Osteoblast (primary cell): Measurements from ENCODE around the gene EML2. TPM values are rescaled to one million over a fixed set of nuclear protein-coding genes. Genes with fewer than 3 reads are reported as not detected.

Source experiments
- DNase-seq: peaks from one replicate; pipeline ENCODE4 v3.0.0; 2011; ENCODE audit warnings: low spot score, mixed read lengths; ENCODE audit not compliant: insufficient read length; ENCODE audit errors: missing footprints
- H2AFZ ChIP-seq: 2 replicates; pipeline ENCODE4 v1.6.0; 2011; ENCODE audit warnings: mild to moderate bottlenecking, low read length
- H3K27ac ChIP-seq: 2 replicates; pipeline ENCODE4 v1.5.1; 2011; ENCODE audit warnings: mild to moderate bottlenecking, low read depth, low read length, moderate library complexity
- H3K27me3 ChIP-seq: 2 replicates; pipeline ENCODE4 v1.6.0; 2012; ENCODE audit warnings: mild to moderate bottlenecking, control low read depth, inconsistent platforms, low read length, moderate library complexity; ENCODE audit not compliant: insufficient read depth
- H3K36me3 ChIP-seq: 2 replicates; pipeline ENCODE4 v1.5.1; 2011; ENCODE audit warnings: mild to moderate bottlenecking, low read length, control low read depth, moderate library complexity; ENCODE audit not compliant: insufficient read depth
- H3K4me1 ChIP-seq: 2 replicates; pipeline ENCODE4 v1.5.1; 2011; ENCODE audit warnings: mild to moderate bottlenecking, low read length, control low read depth, moderate library complexity; ENCODE audit not compliant: insufficient read depth
- H3K4me2 ChIP-seq: 2 replicates; pipeline ENCODE4 v1.6.0; 2011; ENCODE audit warnings: mild to moderate bottlenecking, low read length; ENCODE audit not compliant: insufficient read depth
- H3K4me3 ChIP-seq: fragments of 200-600 bp; sonication (generic); 3 replicates; pipeline ENCODE4 v1.5.1; 2012; ENCODE audit warnings: mild to moderate bottlenecking, low read length, inconsistent platforms; ENCODE audit not compliant: insufficient read depth
- H3K79me2 ChIP-seq: 2 replicates; pipeline ENCODE4 v1.6.0; 2012; ENCODE audit warnings: mild to moderate bottlenecking, low read length, control low read depth, inconsistent platforms; ENCODE audit not compliant: insufficient read depth
- H3K9me3 ChIP-seq: 2 replicates; pipeline ENCODE4 v1.5.1; 2011; ENCODE audit warnings: low read depth, low read length, control low read depth
- H4K20me1 ChIP-seq: 2 replicates; pipeline ENCODE4 v1.6.0; 2012; ENCODE audit warnings: mild to moderate bottlenecking, low read length, control low read depth; ENCODE audit not compliant: insufficient read depth
- total RNA-seq: library from RNA; depleted of rRNA; stranded (reverse); fragments of >200 nt; gene quantifications from 2 replicates; pipeline ENCODE4 v1.2.3, GENCODE V29; 2012
- TF ChIP-seq, protein P1 (sequence below): IDR thresholded peaks from 2 replicates; pipeline ENCODE4 v1.5.1; 2011; ENCODE audit warnings: mild to moderate bottlenecking, low read depth, low read length, moderate library complexity; ENCODE audit errors: extremely low read depth

Gene EML2
- total RNA-seq, 1 donor, result 10.1 TPM

GRCh38 chr19:45640849-45641273 lies 1.7 kb upstream of the EML2 start:
- no peak for DNase-seq
- peaks cover 27% of the 10 kb centered on the region for H3K4me1 ChIP-seq
- no peaks in the 10 kb centered on the region for H4K20me1 ChIP-seq
- no peaks in the 10 kb centered on the region for H3K27me3 ChIP-seq
- peak overlapping the region; percentile 84 for H2AFZ ChIP-seq
- H3K4me3 ChIP-seq, result peak overlapping the region; percentile 72
- H3K27ac ChIP-seq, result no peak overlapping the region
- peak overlapping the region; percentile 90 for H3K4me2 ChIP-seq
- H3K9me3 ChIP-seq, result no peaks in the 10 kb centered on the region
- no peaks in the 10 kb centered on the region for H3K36me3 ChIP-seq
- TF ChIP-seq, protein P1, sequence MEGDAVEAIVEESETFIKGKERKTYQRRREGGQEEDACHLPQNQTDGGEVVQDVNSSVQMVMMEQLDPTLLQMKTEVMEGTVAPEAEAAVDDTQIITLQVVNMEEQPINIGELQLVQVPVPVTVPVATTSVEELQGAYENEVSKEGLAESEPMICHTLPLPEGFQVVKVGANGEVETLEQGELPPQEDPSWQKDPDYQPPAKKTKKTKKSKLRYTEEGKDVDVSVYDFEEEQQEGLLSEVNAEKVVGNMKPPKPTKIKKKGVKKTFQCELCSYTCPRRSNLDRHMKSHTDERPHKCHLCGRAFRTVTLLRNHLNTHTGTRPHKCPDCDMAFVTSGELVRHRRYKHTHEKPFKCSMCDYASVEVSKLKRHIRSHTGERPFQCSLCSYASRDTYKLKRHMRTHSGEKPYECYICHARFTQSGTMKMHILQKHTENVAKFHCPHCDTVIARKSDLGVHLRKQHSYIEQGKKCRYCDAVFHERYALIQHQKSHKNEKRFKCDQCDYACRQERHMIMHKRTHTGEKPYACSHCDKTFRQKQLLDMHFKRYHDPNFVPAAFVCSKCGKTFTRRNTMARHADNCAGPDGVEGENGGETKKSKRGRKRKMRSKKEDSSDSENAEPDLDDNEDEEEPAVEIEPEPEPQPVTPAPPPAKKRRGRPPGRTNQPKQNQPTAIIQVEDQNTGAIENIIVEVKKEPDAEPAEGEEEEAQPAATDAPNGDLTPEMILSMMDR, result no peak
- H3K79me2 ChIP-seq, result no peaks in the 10 kb centered on the region

GRCh38 chr19:45637890-45638667 lies 1.1 kb downstream of the EML2 start:
- Histone ChIP-seq H3K4me3 (peak overlapping the region; percentile 93), H3K79me2 (no peaks in the 10 kb centered on the region), H3K4me1 (peaks cover 25% of the 10 kb centered on the region), H4K20me1 (peaks cover 1% of the 10 kb centered on the region), H3K36me3 (no peaks in the 10 kb centered on the region), H3K4me2 (peak overlapping the region; percentile 84), H3K27me3 (no peaks in the 10 kb centered on the region), H3K27ac (peak overlapping the region; percentile 37), H3K9me3 (no peaks in the 10 kb centered on the region), H2AFZ (peak overlapping the region; percentile 95)
- peak; percentile 92 for DNase-seq
- TF ChIP-seq, protein P1, result no peak

GRCh38 chr19:45636902-45637301 lies 2.3 kb downstream of the EML2 start:
- Histone ChIP-seq H2AFZ (no peak overlapping the region), H3K79me2 (no peaks in the 10 kb centered on the region), H3K27me3 (no peaks in the 10 kb centered on the region), H4K20me1 (peaks cover 3% of the 10 kb centered on the region), H3K36me3 (no peaks in the 10 kb centered on the region), H3K9me3 (no peaks in the 10 kb centered on the region), H3K4me1 (peaks cover 23% of the 10 kb centered on the region), H3K27ac (no peak overlapping the region), H3K4me3 (no peak overlapping the region), H3K4me2 (no peak overlapping the region)
- no peak for DNase-seq
- TF ChIP-seq, protein P1, result no peak

DNA sequence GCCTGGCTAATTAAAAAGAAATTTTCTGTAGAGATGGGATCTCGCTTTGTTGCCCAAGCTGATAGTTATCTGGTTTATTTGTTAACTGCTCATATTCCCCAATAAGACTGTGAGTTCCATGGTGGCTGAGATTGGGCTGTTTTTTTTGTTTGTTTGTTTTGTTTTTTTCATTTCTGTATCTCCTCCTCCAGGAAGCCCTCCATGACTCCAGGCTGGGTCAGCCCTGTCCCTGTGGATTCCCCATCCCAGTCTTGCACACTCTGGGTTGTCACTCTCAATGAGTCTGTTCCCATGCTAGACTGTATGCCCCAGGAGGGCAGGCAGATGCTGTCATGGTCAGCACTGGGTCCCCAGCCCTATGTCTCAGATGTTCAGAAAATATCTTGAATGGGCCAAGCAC lies 2.9 kb downstream of the EML2 start:
- Histone ChIP-seq H3K79me2 (no peaks in the 10 kb centered on the region), H3K36me3 (no peaks in the 10 kb centered on the region), H3K4me2 (no peak overlapping the region), H4K20me1 (peaks cover 3% of the 10 kb centered on the region), H3K27me3 (no peaks in the 10 kb centered on the region), H2AFZ (no peak overlapping the region), H3K27ac (no peak overlapping the region), H3K4me3 (no peak overlapping the region), H3K4me1 (peaks cover 17% of the 10 kb centered on the region), H3K9me3 (no peaks in the 10 kb centered on the region)
- TF ChIP-seq, protein P1, result no peak
- no peak for DNase-seq
